GM23248 (cell line): ENCODE measurements around the gene LRR1. TPM values are rescaled to one million over a fixed set of nuclear protein-coding genes. Genes with fewer than 3 reads are reported as not detected.
A peak's percentile ranks its signal among the peaks of the same experiment; 100 is the strongest.
"Not testable (repeated sequence)": the region's sequence is repeated elsewhere in the genome, so short reads cannot be mapped to it uniquely, and the experiment has no call there.

Experiments used
- DNase-seq: peaks from one replicate; pipeline ENCODE4 v3.0.0-alpha.2; 2015
- H2AFZ ChIP-seq: fragments of 200-600 bp; sonication (generic); 2 replicates; pipeline ENCODE4 v1.6.1; 2016; ENCODE audit warnings: antibody characterized with exemption
- H3F3A ChIP-seq: fragments of 200-600 bp; sonication (generic); 2 replicates; pipeline ENCODE4 v1.6.1; 2016; ENCODE audit warnings: mild to moderate bottlenecking, antibody characterized with exemption, mixed run types; ENCODE audit not compliant: insufficient read depth
- H3K27ac ChIP-seq: fragments of 200-600 bp; sonication (generic); 2 replicates; pipeline ENCODE4 v1.5.1; 2016; ENCODE audit warnings: mild to moderate bottlenecking
- H3K27me3 ChIP-seq: fragments of 200-600 bp; sonication (generic); replicated peaks from 2 replicates; pipeline ENCODE4 v1.6.1; 2016; ENCODE audit warnings: mild to moderate bottlenecking; ENCODE audit not compliant: insufficient read depth
- H3K36me3 ChIP-seq: fragments of 200-600 bp; sonication (generic); 2 replicates; pipeline ENCODE4 v1.6.1; 2016; ENCODE audit warnings: low read depth, mild to moderate bottlenecking
- H3K4me1 ChIP-seq: fragments of 200-600 bp; sonication (generic); 2 replicates; pipeline ENCODE4 v1.6.1; 2016; ENCODE audit warnings: mild to moderate bottlenecking; ENCODE audit not compliant: insufficient read depth
- H3K4me2 ChIP-seq: fragments of 200-600 bp; sonication (generic); one replicate; pipeline ENCODE4 v1.6.1; 2016; ENCODE audit warnings: mild to moderate bottlenecking; ENCODE audit not compliant: unreplicated experiment
- H3K4me3 ChIP-seq: fragments of 200-600 bp; sonication (generic); 2 replicates; pipeline ENCODE4 v1.5.1; 2016; ENCODE audit warnings: mild to moderate bottlenecking
- H3K79me2 ChIP-seq: fragments of 200-600 bp; sonication (generic); 2 replicates; pipeline ENCODE4 v1.6.1; 2016; ENCODE audit warnings: mild to moderate bottlenecking; ENCODE audit not compliant: insufficient read depth
- H3K9ac ChIP-seq: fragments of 200-600 bp; sonication (generic); 2 replicates; pipeline ENCODE4 v1.6.1; 2016; ENCODE audit warnings: mild to moderate bottlenecking
- H3K9me2 ChIP-seq: fragments of 200-600 bp; sonication (generic); 2 replicates; pipeline ENCODE4 v1.6.1; 2016; ENCODE audit warnings: mixed run types, mild to moderate bottlenecking, moderate library complexity; ENCODE audit not compliant: insufficient read depth
- H3K9me3 ChIP-seq: fragments of 200-600 bp; sonication (generic); one replicate; pipeline ENCODE4 v1.6.1; 2017; ENCODE audit warnings: low read depth
- H4K20me1 ChIP-seq: fragments of 200-600 bp; sonication (generic); 2 replicates; pipeline ENCODE4 v1.6.0; 2016; ENCODE audit not compliant: insufficient read depth
- EZH2 ChIP-seq: fragments of 200-600 bp; sonication (generic); IDR thresholded peaks from 2 replicates; pipeline ENCODE4 v1.6.1; 2018; ENCODE audit warnings: antibody characterized with exemption, mild to moderate bottlenecking; ENCODE audit not compliant: insufficient read depth, poor library complexity, severe bottlenecking
- EZH2phosphoT487 ChIP-seq: fragments of 200-600 bp; sonication (generic); IDR thresholded peaks from 2 replicates; pipeline ENCODE4 v1.6.1; 2018; ENCODE audit warnings: antibody characterized with exemption, moderate library complexity, mild to moderate bottlenecking, low read depth; ENCODE audit not compliant: insufficient read depth
- WGBS, 2 experiments: methylation state at CpG; one replicate each; pipeline ENCODE4 v1.1.6; 2015 to 2017; ENCODE audit warnings: low lambda C conversion rate in 2 of 2, low coverage in 1 of 2; ENCODE audit errors: missing lambda C conversion rate in 2 of 2; 5-methylcytosine and 5-hydroxymethylcytosine counted together
- in situ Hi-C: fragments of 300-500 bp; cut with MboI; formaldehyde crosslinking; loops from 2 replicates; pipeline ENCODE4 v1.15.0; 2020
- polyA plus RNA-seq: library from polyadenylated mRNA; unstranded; fragments of >200 nt; fragmentation: Nextera tagmentation; extraction: Ambion mirVana; gene quantifications from 2 replicates; pipeline ENCODE4 v1.2.1, GENCODE V29; 2016
- total RNA-seq: library from RNA; depleted of rRNA; stranded (reverse); fragments of >200 nt; shearing (Covaris generic); gene quantifications from 2 replicates; pipeline ENCODE4 v1.2.3, GENCODE V29; 2014

LRR1 gene
- total and polyA plus RNA-seq, 2 experiments from 2014 or later = 9.6 to 17.5 TPM

DNA sequence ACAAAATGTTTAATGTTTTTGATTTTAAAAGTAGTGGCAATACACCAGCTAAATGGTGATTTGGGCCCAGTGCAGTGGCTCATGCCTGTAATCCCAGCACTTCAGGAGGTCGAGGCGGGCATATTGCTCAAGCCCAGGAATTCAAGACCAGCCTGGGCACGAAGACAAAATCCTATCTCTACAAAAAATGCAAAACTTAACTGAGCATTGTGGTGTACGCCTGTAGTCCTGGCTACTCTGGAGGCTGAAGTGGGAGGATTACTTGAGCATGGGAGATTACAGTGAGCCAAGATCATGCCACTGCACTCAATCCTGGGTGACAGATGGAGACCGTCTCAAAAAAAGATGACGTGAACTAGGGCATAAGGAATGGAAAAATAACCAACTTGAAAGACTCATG, 17.0 kb downstream of the LRR1 start:
- H3K9ac ChIP-seq = no peak overlapping the region
- H3K4me1 ChIP-seq = peaks cover 24% of the 10 kb centered on the region
- no peaks in the 10 kb centered on the region for H3K9me3 ChIP-seq
- no peaks in the 10 kb centered on the region for H4K20me1 ChIP-seq
- peaks cover 18% of the 10 kb centered on the region for H3K36me3 ChIP-seq
- peaks cover 57% of the 10 kb centered on the region for H3K79me2 ChIP-seq
- in situ Hi-C loops = no loop called here
- DNase-seq = no peak
- no peaks in the 10 kb centered on the region for H3K9me2 ChIP-seq
- no peak for TF ChIP-seq EZH2phosphoT487
- no peak for TF ChIP-seq EZH2
- H3K4me3 ChIP-seq = no peak overlapping the region
- H3K27me3 ChIP-seq = no peaks in the 10 kb centered on the region
- 92% methylated on average over 6 of the region's 6 CpGs for WGBS, 2 experiments
- no peak overlapping the region for H3K27ac ChIP-seq
- no peak overlapping the region for H3K4me2 ChIP-seq
- H2AFZ ChIP-seq = no peak overlapping the region
- H3F3A ChIP-seq = peaks cover 51% of the 10 kb centered on the region

DNA sequence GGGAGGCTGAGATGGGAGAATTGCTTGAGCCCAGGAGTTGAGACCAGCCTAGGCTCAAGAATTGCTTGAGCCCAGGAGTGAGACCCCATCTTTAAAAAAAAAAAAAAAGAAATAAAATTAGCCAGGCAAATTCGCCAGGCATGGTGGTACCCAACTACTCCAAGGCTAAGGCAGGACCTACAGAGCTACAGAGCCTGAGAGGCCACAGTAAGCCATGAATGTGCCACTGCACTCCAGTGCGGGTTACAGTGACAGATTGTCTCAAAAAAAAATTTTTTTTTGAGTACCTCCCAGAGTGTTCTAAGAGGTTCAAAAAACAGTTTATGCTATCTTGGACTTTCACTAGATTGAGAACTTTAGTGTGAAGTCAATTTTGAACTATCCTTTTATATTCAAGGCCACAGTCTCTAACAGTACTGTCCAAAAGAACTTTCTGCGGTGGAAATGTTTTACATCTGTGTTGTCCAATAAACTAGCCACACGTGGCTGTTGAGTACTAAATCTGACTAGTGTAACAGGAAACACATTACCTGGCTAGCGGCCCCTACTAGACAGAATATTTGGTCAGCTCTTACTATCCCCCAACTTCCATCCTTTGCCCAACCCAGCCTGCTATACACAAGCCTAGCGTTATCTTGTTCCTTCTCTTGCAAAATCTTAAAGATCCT, 19.2 kb downstream of the LRR1 start:
- no peak for DNase-seq
- TF ChIP-seq EZH2 = no peak
- TF ChIP-seq EZH2phosphoT487 = no peak
- no peak overlapping the region for H3K9ac ChIP-seq
- peak overlapping the region; percentile 66 for H3K27ac ChIP-seq
- H3K9me2 ChIP-seq = no peaks in the 10 kb centered on the region
- no peak overlapping the region for H2AFZ ChIP-seq
- no peaks in the 10 kb centered on the region for H4K20me1 ChIP-seq
- H3K4me2 ChIP-seq = peak overlapping the region; percentile 85
- H3K4me1 ChIP-seq = peaks cover 36% of the 10 kb centered on the region
- H3K79me2 ChIP-seq = peaks cover 70% of the 10 kb centered on the region
- no peaks in the 10 kb centered on the region for H3K27me3 ChIP-seq
- no peaks in the 10 kb centered on the region for H3K9me3 ChIP-seq
- peaks cover 18% of the 10 kb centered on the region for H3K36me3 ChIP-seq
- in situ Hi-C loops = no loop called here
- H3F3A ChIP-seq = peaks cover 53% of the 10 kb centered on the region
- WGBS, 2 experiments = 91 to 93% methylated on average over 6 of the region's 6 CpGs
- H3K4me3 ChIP-seq = peak overlapping the region; percentile 46; the same call in 1 of the 2 replicates

GRCh38 chr14:49619273-49619672, 20.5 kb downstream of the LRR1 start:
- 81 to 84% methylated on average over 18 to 19 of the region's 19 CpGs for WGBS, 2 experiments
- H3K9me2 ChIP-seq, H3K9me3 ChIP-seq, H3K27me3 ChIP-seq, in situ Hi-C loops, H4K20me1 ChIP-seq, DNase-seq, H2AFZ ChIP-seq: not testable (repeated sequence)
- H3K27ac ChIP-seq = peak overlapping the region; percentile 96
- H3K9ac ChIP-seq = peak overlapping the region; percentile 94
- H3K36me3 ChIP-seq = peaks cover 18% of the 10 kb centered on the region
- H3K4me3 ChIP-seq = peak overlapping the region; percentile 90
- H3K4me2 ChIP-seq = peak overlapping the region; percentile 85
- H3K79me2 ChIP-seq = peaks cover 79% of the 10 kb centered on the region
- H3K4me1 ChIP-seq = peaks cover 49% of the 10 kb centered on the region
- H3F3A ChIP-seq = peaks cover 63% of the 10 kb centered on the region

- H3K4me3 ChIP-seq = peak overlapping the region; percentile 90
- H3F3A ChIP-seq = peaks cover 63% of the 10 kb centered on the region
- in situ Hi-C loops = no loop called here
- H3K27ac ChIP-seq = peak overlapping the region; percentile 96
- DNase-seq = peak; percentile 19
- no peaks in the 10 kb centered on the region for H3K9me3 ChIP-seq
- WGBS, 2 experiments = 5 to 6% methylated on average over 11 of the region's 11 CpGs
- TF ChIP-seq EZH2 = no peak
- TF ChIP-seq EZH2phosphoT487 = no peak
- no peaks in the 10 kb centered on the region for H3K27me3 ChIP-seq
- peak overlapping the region; percentile 94 for H3K9ac ChIP-seq
- H3K36me3 ChIP-seq = peaks cover 18% of the 10 kb centered on the region
- H3K9me2 ChIP-seq = no peaks in the 10 kb centered on the region
- peak overlapping the region; percentile 85 for H3K4me2 ChIP-seq
- H3K4me1 ChIP-seq = peaks cover 51% of the 10 kb centered on the region
- no peaks in the 10 kb centered on the region for H4K20me1 ChIP-seq
- H3K79me2 ChIP-seq = peaks cover 83% of the 10 kb centered on the region
- peak overlapping the region; percentile 75 for H2AFZ ChIP-seq
Measured at GRCh38 chr14:49619730-49620129, 21.0 kb downstream of the LRR1 start.
